SU-DHL-6 (cell line): ENCODE measurements around the gene PLEKHM1.
"Not testable (repeated sequence)": the region's sequence is repeated elsewhere in the genome, so short reads cannot be mapped to it uniquely, and the experiment has no call there.

ENCODE experiments used
- H2AFZ ChIP-seq: fragments of 200-600 bp; sonication (generic); 2 replicates; pipeline ENCODE4 v1.6.1; 2014; ENCODE audit warnings: low read depth, mild to moderate bottlenecking, moderate library complexity, mixed read lengths, antibody characterized with exemption, low read length; ENCODE audit not compliant: severe bottlenecking
- H3F3A ChIP-seq: fragments of 200-600 bp; shearing (Covaris generic); 2 replicates; pipeline ENCODE4 v1.6.0; 2016; ENCODE audit warnings: antibody characterized with exemption, mild to moderate bottlenecking; ENCODE audit not compliant: insufficient read depth
- H3K27ac ChIP-seq: fragments of 200-600 bp; sonication (generic); 2 replicates; pipeline ENCODE4 v1.5.1; 2016; ENCODE audit warnings: low read depth, mild to moderate bottlenecking, low read length, moderate library complexity, mixed read lengths
- H3K27me3 ChIP-seq: fragments of 200-600 bp; sonication (generic), shearing (Covaris generic); 2 replicates; pipeline ENCODE4 v1.6.0; 2014; ENCODE audit warnings: mild to moderate bottlenecking, low read length
- H3K36me3 ChIP-seq: fragments of 200-600 bp; sonication (generic); 2 replicates; pipeline ENCODE4 v1.6.1; 2014; ENCODE audit warnings: mild to moderate bottlenecking, low read length, mixed read lengths
- H3K4me2 ChIP-seq: fragments of 300-600, 200-600 bp; shearing (Covaris generic), sonication (generic); 2 replicates; pipeline ENCODE4 v1.6.0; 2014; ENCODE audit warnings: low read length, low read depth, mild to moderate bottlenecking; ENCODE audit not compliant: poor library complexity, severe bottlenecking
- H3K4me3 ChIP-seq: fragments of 200-600 bp; sonication (generic); 2 replicates; pipeline ENCODE4 v1.5.1; 2014; ENCODE audit warnings: antibody characterized with exemption, low read length, mild to moderate bottlenecking, mixed read lengths; ENCODE audit not compliant: insufficient read depth, poor library complexity, severe bottlenecking
- H3K79me2 ChIP-seq: fragments of 200-600 bp; sonication (generic); 2 replicates; pipeline ENCODE4 v1.6.1; 2014; ENCODE audit warnings: mild to moderate bottlenecking, low read length, moderate library complexity; ENCODE audit not compliant: insufficient read depth
- H3K9ac ChIP-seq: fragments of 200-600 bp; sonication (generic); 2 replicates; pipeline ENCODE4 v1.7.0; 2014; ENCODE audit warnings: mild to moderate bottlenecking, low read length
- H3K9me2 ChIP-seq: fragments of 200-600 bp; sonication (generic); replicated peaks from 2 replicates; pipeline ENCODE4 v1.6.1; 2014; ENCODE audit warnings: low read length; ENCODE audit not compliant: insufficient read depth
- H3K9me3 ChIP-seq: fragments of 200-600 bp; sonication (generic); 2 replicates; pipeline ENCODE4 v1.6.1; 2014; ENCODE audit warnings: low read length, mixed read lengths; ENCODE audit not compliant: insufficient read depth
- H4K20me1 ChIP-seq: fragments of 200-600 bp; sonication (generic); 2 replicates; pipeline ENCODE4 v1.6.1; 2014; ENCODE audit warnings: low read depth, mild to moderate bottlenecking, antibody characterized with exemption, low read length, moderate library complexity, mixed read lengths
- EZH2phosphoT487 ChIP-seq: fragments of 200-600 bp; sonication (generic), shearing (Covaris generic); conservative IDR thresholded peaks from 2 replicates; pipeline ENCODE4 v1.6.1; 2018; ENCODE audit warnings: mild to moderate bottlenecking, antibody characterized with exemption, low read length, moderate library complexity, mixed read lengths
- TF ChIP-seq, protein P1 (sequence below): fragments of 200-600 bp; sonication (generic); IDR thresholded peaks from one replicate; pipeline ENCODE4 v1.5.1; 2017; ENCODE audit warnings: antibody characterized with exemption, mild to moderate bottlenecking, low read length, moderate library complexity; ENCODE audit not compliant: insufficient read depth, poor library complexity, severe bottlenecking

Gene PLEKHM1

DNA sequence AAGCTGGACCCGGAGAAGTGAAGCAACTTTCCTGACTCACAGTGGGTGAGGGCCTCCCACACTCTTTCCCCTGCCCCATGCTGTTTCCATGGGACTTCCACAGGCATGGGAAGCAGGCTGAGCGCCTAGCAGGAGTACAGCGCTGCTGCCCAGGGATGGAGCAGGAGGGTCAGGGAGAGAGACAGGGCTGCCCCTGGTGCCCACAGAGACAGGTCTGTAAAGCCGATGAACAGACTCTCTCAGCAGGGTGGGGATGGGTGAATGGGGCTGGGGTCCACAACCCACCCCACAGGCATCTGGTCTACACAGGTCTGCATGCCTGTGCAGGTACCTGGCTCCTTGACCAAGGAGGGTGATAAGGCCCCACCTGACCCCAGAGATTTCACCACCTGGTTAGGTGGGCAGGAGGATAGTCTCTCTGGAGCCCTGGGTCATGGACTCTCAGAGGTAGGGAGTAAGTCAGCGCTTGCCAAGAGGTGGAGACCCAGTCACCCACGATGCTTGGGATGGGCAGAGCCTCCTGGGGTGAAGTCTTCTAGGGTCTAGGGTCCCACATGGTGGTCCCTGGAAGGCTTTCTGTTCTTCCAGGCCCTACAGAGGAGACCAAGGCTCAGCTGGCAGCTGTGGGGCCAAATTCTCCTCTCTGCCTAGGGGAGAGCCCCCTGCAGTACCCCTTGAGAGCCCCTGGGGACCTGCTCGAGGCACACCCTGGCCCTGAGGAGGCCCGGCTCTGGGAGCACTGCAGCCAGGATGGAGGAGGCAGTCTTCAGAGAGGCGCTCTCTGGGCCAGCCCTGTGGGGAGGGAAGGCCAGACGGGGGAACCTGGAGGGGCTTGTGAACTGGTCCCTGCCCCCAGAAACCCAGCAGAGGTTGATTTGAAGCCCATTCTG, 46.9 kb downstream of the PLEKHM1 start:
- not testable (repeated sequence) for H3K4me3 ChIP-seq, H3K27ac ChIP-seq, H3F3A ChIP-seq, H3K9me3 ChIP-seq, H4K20me1 ChIP-seq, H3K36me3 ChIP-seq, H3K9me2 ChIP-seq, H2AFZ ChIP-seq, H3K27me3 ChIP-seq, H3K9ac ChIP-seq, H3K4me2 ChIP-seq, H3K79me2 ChIP-seq

DNA sequence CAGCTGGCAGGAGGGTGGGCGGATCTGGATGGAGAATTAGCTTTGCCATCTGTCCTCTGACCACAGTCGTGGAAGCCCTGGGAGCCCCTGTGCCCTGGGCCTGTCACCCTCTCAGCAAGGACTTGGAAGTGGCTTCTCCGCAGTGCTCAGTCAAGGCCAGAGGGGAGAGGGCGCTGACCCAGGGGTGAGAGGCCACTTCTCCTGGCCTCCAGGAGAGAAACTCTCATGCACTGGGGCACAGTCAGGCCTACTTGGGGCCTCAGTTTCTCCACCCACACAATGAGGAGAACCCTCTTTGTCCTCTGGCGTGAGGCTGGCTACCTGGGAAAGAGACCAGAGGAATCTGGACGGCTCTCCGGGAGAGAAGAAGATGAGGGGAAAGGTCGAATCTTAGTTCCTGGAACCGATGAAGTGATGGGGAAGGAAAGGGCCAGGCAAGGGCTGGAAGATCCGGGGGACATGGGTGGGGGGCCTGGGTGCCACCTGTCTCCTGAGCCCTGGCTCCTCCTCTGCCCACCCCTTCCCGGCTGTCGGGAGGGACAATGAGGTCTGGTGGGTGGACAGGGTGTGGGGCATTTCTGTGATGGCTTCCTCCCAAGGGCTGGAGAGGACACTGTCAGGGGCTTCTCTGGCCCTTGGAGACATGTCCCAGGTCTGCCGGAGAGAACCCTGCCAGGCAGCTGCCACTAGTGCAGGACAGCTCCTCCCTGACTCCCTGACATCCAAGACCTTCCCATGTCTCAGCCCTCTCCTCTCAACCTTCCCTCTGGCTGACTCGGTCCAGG, 48.8 kb downstream of the PLEKHM1 start:
- Histone ChIP-seq H3K9ac (no peak overlapping the region), H3K4me3 (no peak overlapping the region), H4K20me1 (no peaks in the 10 kb centered on the region), H3K9me2 (no peaks in the 10 kb centered on the region), H3F3A (no peaks in the 10 kb centered on the region), H3K9me3 (no peaks in the 10 kb centered on the region), H2AFZ (no peak overlapping the region), H3K27me3 (no peaks in the 10 kb centered on the region), H3K36me3 (no peaks in the 10 kb centered on the region), H3K27ac (no peak overlapping the region), H3K4me2 (no peak overlapping the region), H3K79me2 (no peaks in the 10 kb centered on the region)
- TF ChIP-seq, protein P1, sequence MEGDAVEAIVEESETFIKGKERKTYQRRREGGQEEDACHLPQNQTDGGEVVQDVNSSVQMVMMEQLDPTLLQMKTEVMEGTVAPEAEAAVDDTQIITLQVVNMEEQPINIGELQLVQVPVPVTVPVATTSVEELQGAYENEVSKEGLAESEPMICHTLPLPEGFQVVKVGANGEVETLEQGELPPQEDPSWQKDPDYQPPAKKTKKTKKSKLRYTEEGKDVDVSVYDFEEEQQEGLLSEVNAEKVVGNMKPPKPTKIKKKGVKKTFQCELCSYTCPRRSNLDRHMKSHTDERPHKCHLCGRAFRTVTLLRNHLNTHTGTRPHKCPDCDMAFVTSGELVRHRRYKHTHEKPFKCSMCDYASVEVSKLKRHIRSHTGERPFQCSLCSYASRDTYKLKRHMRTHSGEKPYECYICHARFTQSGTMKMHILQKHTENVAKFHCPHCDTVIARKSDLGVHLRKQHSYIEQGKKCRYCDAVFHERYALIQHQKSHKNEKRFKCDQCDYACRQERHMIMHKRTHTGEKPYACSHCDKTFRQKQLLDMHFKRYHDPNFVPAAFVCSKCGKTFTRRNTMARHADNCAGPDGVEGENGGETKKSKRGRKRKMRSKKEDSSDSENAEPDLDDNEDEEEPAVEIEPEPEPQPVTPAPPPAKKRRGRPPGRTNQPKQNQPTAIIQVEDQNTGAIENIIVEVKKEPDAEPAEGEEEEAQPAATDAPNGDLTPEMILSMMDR: no peak
- no peak for TF ChIP-seq EZH2phosphoT487

DNA sequence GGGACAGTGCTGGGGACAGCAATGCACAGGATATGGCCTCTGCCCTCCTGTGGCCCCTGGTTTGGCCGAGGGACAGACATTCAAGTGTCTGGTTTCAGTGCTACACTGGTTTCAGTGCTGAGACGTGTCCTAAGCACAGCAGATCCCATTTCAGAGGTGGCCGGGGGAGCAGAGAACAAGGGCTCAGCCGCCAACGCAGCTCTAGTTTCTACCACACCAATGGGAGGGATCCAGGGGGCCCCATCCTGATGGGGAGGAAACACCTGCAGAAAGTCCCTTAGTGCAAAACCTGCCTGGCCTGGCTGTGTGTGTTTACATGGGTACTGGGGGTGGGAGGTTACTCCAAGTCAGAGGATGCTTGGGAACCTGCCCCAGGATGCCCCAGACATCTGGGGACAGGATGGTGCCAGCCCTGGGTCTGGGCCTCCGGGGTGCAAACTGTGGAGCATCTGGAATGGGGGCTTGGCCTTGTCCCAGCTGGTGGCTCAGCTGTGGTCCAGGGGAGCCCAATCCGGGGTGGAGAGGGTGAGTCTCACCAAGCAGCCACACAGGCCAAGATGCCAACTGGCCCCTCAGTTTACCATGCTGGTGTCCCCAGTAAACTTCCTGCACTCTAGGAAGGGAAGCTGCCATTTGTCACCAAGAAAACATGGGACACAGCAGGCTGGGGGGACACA, 49.5 kb downstream of the PLEKHM1 start:
- H3K4me2 ChIP-seq, H3K4me3 ChIP-seq, H3K79me2 ChIP-seq, H4K20me1 ChIP-seq, H3K9me3 ChIP-seq, H3K9me2 ChIP-seq, H2AFZ ChIP-seq, H3K9ac ChIP-seq, H3K27me3 ChIP-seq, H3K27ac ChIP-seq, H3K36me3 ChIP-seq, H3F3A ChIP-seq: not testable (repeated sequence)

DNA sequence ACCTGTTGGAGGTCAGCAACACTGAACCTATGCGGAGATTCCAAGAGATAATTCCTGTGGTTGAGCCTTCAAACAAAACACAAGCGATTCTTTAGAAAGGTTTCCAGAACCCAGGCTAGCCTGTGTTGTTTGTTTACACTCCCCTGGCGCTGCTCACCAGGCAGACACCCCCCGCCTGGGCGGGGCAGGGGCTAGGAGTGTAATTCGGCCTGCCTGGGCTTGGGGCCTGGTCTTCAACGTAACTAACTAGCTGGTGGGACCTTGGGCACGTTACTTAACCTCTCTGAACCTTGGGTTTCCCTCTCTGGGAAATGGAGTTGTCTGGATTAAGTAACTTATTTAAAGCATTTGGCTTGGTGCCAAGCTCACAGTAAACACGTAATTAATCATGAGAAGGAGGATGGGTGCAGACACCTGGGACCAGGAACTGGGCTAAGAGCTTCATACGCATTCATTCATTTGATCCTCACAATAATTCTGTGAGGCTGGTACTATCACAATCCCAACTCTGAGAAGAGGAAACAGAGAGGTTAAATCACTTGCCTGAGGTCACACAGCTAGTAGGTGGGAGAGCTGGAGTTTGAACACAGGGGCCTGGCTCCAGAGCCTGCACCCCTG, 50.3 kb downstream of the PLEKHM1 start:
- H3K9me2 ChIP-seq: no peaks in the 10 kb centered on the region
- no peak overlapping the region for H3K27ac ChIP-seq
- no peaks in the 10 kb centered on the region for H3K79me2 ChIP-seq
- no peaks in the 10 kb centered on the region for H3K36me3 ChIP-seq
- no peak for TF ChIP-seq EZH2phosphoT487
- TF ChIP-seq, protein P1: no peak
- no peaks in the 10 kb centered on the region for H4K20me1 ChIP-seq
- no peaks in the 10 kb centered on the region for H3F3A ChIP-seq
- no peaks in the 10 kb centered on the region for H3K9me3 ChIP-seq
- H2AFZ ChIP-seq: no peak overlapping the region
- H3K9ac ChIP-seq: no peak overlapping the region
- no peak overlapping the region for H3K4me2 ChIP-seq
- no peak overlapping the region for H3K4me3 ChIP-seq
- H3K27me3 ChIP-seq: no peaks in the 10 kb centered on the region
